Measurements from ENCODE around the gene AAK1.

AAK1 gene

GRCh38 chr2:69546646-69547045, 96.9 kb downstream of the AAK1 start:
- H3K4me2 ChIP-seq (ENCODE audit: insufficient read depth, low read length, poor library complexity, severe bottlenecking): no peak overlapping the region
- peaks cover 0 to 8% of the 10 kb centered on the region in 2 donors for H3K9me3 ChIP-seq (replicated peaks in 1 of 2; ENCODE audit: control insufficient read depth in 2 of 2, insufficient read depth in 1 of 2, low read depth in 1 of 2, low read length in 2 of 2)
- H3K23ac ChIP-seq (ENCODE audit: low read depth, low read length, poor library complexity): no peak overlapping the region
- no peaks in the 10 kb centered on the region for H3K4me1 ChIP-seq (ENCODE audit: control insufficient read depth in 2 of 2, insufficient read depth in 1 of 2, low read depth in 1 of 2, low read length in 2 of 2)
- no peak overlapping the region for H3K4me3 ChIP-seq (ENCODE audit: low read length in 2 of 2)
- H3K4ac ChIP-seq (ENCODE audit: low read length): no peak overlapping the region
- no peak overlapping the region for H3K9ac ChIP-seq (ENCODE audit: low read depth, low read length, poor library complexity)
- H3K14ac ChIP-seq (ENCODE audit: low read length): no peak overlapping the region
- no peak overlapping the region for H2BK15ac ChIP-seq (ENCODE audit: low read length)
- no peak overlapping the region for H2AFZ ChIP-seq (ENCODE audit: low read length)
- H4K8ac ChIP-seq (ENCODE audit: low read depth, low read length): no peak overlapping the region
- no peaks in the 10 kb centered on the region for H3K27me3 ChIP-seq (ENCODE audit: control insufficient read depth in 3 of 3, insufficient read depth in 3 of 3, low read depth in 1 of 3, low read length in 3 of 3)
- no peaks in the 10 kb centered on the region for H3K79me1 ChIP-seq (ENCODE audit: low read depth, low read length)
- no peak overlapping the region for H3K18ac ChIP-seq (ENCODE audit: low read length)
- no peak overlapping the region for H3K27ac ChIP-seq (replicated peaks; ENCODE audit: low read length)
- H2AK5ac ChIP-seq (ENCODE audit: low read depth, low read length): no peak overlapping the region
- no peak overlapping the region for H2BK5ac ChIP-seq (ENCODE audit: low read length)
- H2BK12ac ChIP-seq (ENCODE audit: low read length): no peak overlapping the region
- DNase-seq (ENCODE audit: low spot score): no peak
- no peak overlapping the region for H2BK120ac ChIP-seq (ENCODE audit: low read depth, low read length)
- H4K91ac ChIP-seq (ENCODE audit: low read depth, low read length, poor library complexity): no peak overlapping the region
- WGBS, 2 donors (ENCODE audit: extremely low coverage in 2 of 2, insufficient read length in 2 of 2, insufficient replicate concordance in 1 of 2): no CpG with 5 or more reads among the region's 1 CpG
- H3K36me3 ChIP-seq (replicated peaks in 1 of 2; ENCODE audit: control insufficient read depth in 2 of 2, insufficient read depth in 2 of 2, low read length in 2 of 2): peaks cover 4 to 16% of the 10 kb centered on the region in 2 donors

GRCh38 chr2:69545477-69545932, 98.0 kb downstream of the AAK1 start:
- H3K79me1 ChIP-seq (ENCODE audit: low read depth, low read length): no peaks in the 10 kb centered on the region
- H2BK5ac ChIP-seq (ENCODE audit: low read length): no peak overlapping the region
- no peak overlapping the region for H4K91ac ChIP-seq (ENCODE audit: low read depth, low read length, poor library complexity)
- no peak overlapping the region for H3K4ac ChIP-seq (ENCODE audit: low read length)
- no peak overlapping the region for H3K4me2 ChIP-seq (ENCODE audit: insufficient read depth, low read length, poor library complexity, severe bottlenecking)
- peaks cover 0 to 8% of the 10 kb centered on the region in 2 donors for H3K9me3 ChIP-seq (replicated peaks in 1 of 2; ENCODE audit: control insufficient read depth in 2 of 2, insufficient read depth in 1 of 2, low read depth in 1 of 2, low read length in 2 of 2)
- no peak overlapping the region for H2BK15ac ChIP-seq (ENCODE audit: low read length)
- H2BK120ac ChIP-seq (ENCODE audit: low read depth, low read length): no peak overlapping the region
- no CpG with 5 or more reads among the region's 2 CpGs for WGBS, 2 donors (ENCODE audit: extremely low coverage in 2 of 2, insufficient read length in 2 of 2, insufficient replicate concordance in 1 of 2)
- H3K9ac ChIP-seq (ENCODE audit: low read depth, low read length, poor library complexity): no peak overlapping the region
- H3K27me3 ChIP-seq (ENCODE audit: control insufficient read depth in 3 of 3, insufficient read depth in 3 of 3, low read depth in 1 of 3, low read length in 3 of 3): no peaks in the 10 kb centered on the region
- H3K4me1 ChIP-seq (ENCODE audit: control insufficient read depth in 2 of 2, insufficient read depth in 1 of 2, low read depth in 1 of 2, low read length in 2 of 2): no peaks in the 10 kb centered on the region
- no peak overlapping the region for H3K4me3 ChIP-seq (ENCODE audit: low read length in 2 of 2)
- no peak overlapping the region for H3K23ac ChIP-seq (ENCODE audit: low read depth, low read length, poor library complexity)
- no peak overlapping the region for H3K27ac ChIP-seq (replicated peaks; ENCODE audit: low read length)
- H2BK12ac ChIP-seq (ENCODE audit: low read length): no peak overlapping the region
- no peak overlapping the region for H2AFZ ChIP-seq (ENCODE audit: low read length)
- no peak overlapping the region for H2AK5ac ChIP-seq (ENCODE audit: low read depth, low read length)
- H3K14ac ChIP-seq (ENCODE audit: low read length): no peak overlapping the region
- no peak overlapping the region for H3K18ac ChIP-seq (ENCODE audit: low read length)
- H4K8ac ChIP-seq (ENCODE audit: low read depth, low read length): no peak overlapping the region
- peaks cover 4 to 21% of the 10 kb centered on the region in 2 donors for H3K36me3 ChIP-seq (replicated peaks in 1 of 2; ENCODE audit: control insufficient read depth in 2 of 2, insufficient read depth in 2 of 2, low read length in 2 of 2)
- no peak for DNase-seq (ENCODE audit: low spot score)

GRCh38 chr2:69544951-69545350, 98.6 kb downstream of the AAK1 start:
- no peaks in the 10 kb centered on the region for H3K4me1 ChIP-seq (ENCODE audit: control insufficient read depth in 2 of 2, insufficient read depth in 1 of 2, low read depth in 1 of 2, low read length in 2 of 2)
- H3K79me1 ChIP-seq (ENCODE audit: low read depth, low read length): no peaks in the 10 kb centered on the region
- no peak overlapping the region for H2AK5ac ChIP-seq (ENCODE audit: low read depth, low read length)
- H3K27ac ChIP-seq (replicated peaks; ENCODE audit: low read length): no peak overlapping the region
- H4K8ac ChIP-seq (ENCODE audit: low read depth, low read length): no peak overlapping the region
- no peak overlapping the region for H3K4me3 ChIP-seq (ENCODE audit: low read length in 2 of 2)
- no peak overlapping the region for H3K4me2 ChIP-seq (ENCODE audit: insufficient read depth, low read length, poor library complexity, severe bottlenecking)
- no peak overlapping the region for H2BK12ac ChIP-seq (ENCODE audit: low read length)
- H4K91ac ChIP-seq (ENCODE audit: low read depth, low read length, poor library complexity): no peak overlapping the region
- H3K14ac ChIP-seq (ENCODE audit: low read length): no peak overlapping the region
- no peak overlapping the region for H2BK120ac ChIP-seq (ENCODE audit: low read depth, low read length)
- H2AFZ ChIP-seq (ENCODE audit: low read length): no peak overlapping the region
- no peak for DNase-seq (ENCODE audit: low spot score)
- no peak overlapping the region for H2BK5ac ChIP-seq (ENCODE audit: low read length)
- peaks cover 0 to 8% of the 10 kb centered on the region in 2 donors for H3K9me3 ChIP-seq (replicated peaks in 1 of 2; ENCODE audit: control insufficient read depth in 2 of 2, insufficient read depth in 1 of 2, low read depth in 1 of 2, low read length in 2 of 2)
- H3K27me3 ChIP-seq (ENCODE audit: control insufficient read depth in 3 of 3, insufficient read depth in 3 of 3, low read depth in 1 of 3, low read length in 3 of 3): no peaks in the 10 kb centered on the region
- no peak overlapping the region for H3K4ac ChIP-seq (ENCODE audit: low read length)
- no peak overlapping the region for H2BK15ac ChIP-seq (ENCODE audit: low read length)
- H3K36me3 ChIP-seq (replicated peaks in 1 of 2; ENCODE audit: control insufficient read depth in 2 of 2, insufficient read depth in 2 of 2, low read length in 2 of 2): peaks cover 6 to 24% of the 10 kb centered on the region in 2 donors
- H3K9ac ChIP-seq (ENCODE audit: low read depth, low read length, poor library complexity): no peak overlapping the region
- no CpG with 5 or more reads among the region's 1 CpG for whole genome bisulfite sequencing, 2 donors (ENCODE audit: extremely low coverage in 2 of 2, insufficient read length in 2 of 2, insufficient replicate concordance in 1 of 2)
- H3K23ac ChIP-seq (ENCODE audit: low read depth, low read length, poor library complexity): no peak overlapping the region
- H3K18ac ChIP-seq (ENCODE audit: low read length): no peak overlapping the region

DNA sequence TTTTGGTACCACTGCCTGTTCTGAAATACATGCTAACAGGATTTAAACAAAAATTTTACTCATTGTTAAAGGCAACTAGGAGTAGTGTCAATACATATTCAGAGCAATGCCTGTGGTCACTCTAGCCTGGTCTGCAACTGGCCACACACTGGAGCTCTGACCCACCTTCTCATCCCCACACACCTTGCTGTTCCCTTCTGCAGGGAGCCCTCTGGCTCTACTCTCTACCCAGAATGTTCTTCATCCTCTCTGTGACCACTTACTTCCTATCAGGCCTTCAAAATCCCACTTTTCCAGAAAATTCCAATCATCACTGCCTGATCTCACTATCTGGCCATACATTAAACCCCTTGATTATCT, 104.0 kb downstream of the AAK1 start:
- H2AK5ac ChIP-seq (ENCODE audit: low read depth, low read length): no peak overlapping the region
- H2BK12ac ChIP-seq (ENCODE audit: low read length): no peak overlapping the region
- DNase-seq (ENCODE audit: low spot score): no peak
- no peak overlapping the region for H3K14ac ChIP-seq (ENCODE audit: low read length)
- H3K18ac ChIP-seq (ENCODE audit: low read length): no peak overlapping the region
- H3K36me3 ChIP-seq (replicated peaks in 1 of 2; ENCODE audit: control insufficient read depth in 2 of 2, insufficient read depth in 2 of 2, low read length in 2 of 2): peaks cover 9 to 41% of the 10 kb centered on the region in 2 donors
- H3K4me2 ChIP-seq (ENCODE audit: insufficient read depth, low read length, poor library complexity, severe bottlenecking): no peak overlapping the region
- H2BK15ac ChIP-seq (ENCODE audit: low read length): no peak overlapping the region
- no peak overlapping the region for H3K4me3 ChIP-seq (ENCODE audit: low read length in 2 of 2)
- H3K9me3 ChIP-seq (replicated peaks in 1 of 2; ENCODE audit: control insufficient read depth in 2 of 2, insufficient read depth in 1 of 2, low read depth in 1 of 2, low read length in 2 of 2): peaks cover 0 to 2% of the 10 kb centered on the region in 2 donors
- H3K4ac ChIP-seq (ENCODE audit: low read length): no peak overlapping the region
- H4K8ac ChIP-seq (ENCODE audit: low read depth, low read length): no peak overlapping the region
- H2BK120ac ChIP-seq (ENCODE audit: low read depth, low read length): no peak overlapping the region
- H3K4me1 ChIP-seq (ENCODE audit: control insufficient read depth in 2 of 2, insufficient read depth in 1 of 2, low read depth in 1 of 2, low read length in 2 of 2): peaks cover 3% of the 10 kb centered on the region in 2 donors
- no peak overlapping the region for H4K91ac ChIP-seq (ENCODE audit: low read depth, low read length, poor library complexity)
- no peak overlapping the region for H3K23ac ChIP-seq (ENCODE audit: low read depth, low read length, poor library complexity)
- no peak overlapping the region for H2BK5ac ChIP-seq (ENCODE audit: low read length)
- no peaks in the 10 kb centered on the region for H3K27me3 ChIP-seq (ENCODE audit: control insufficient read depth in 3 of 3, insufficient read depth in 3 of 3, low read depth in 1 of 3, low read length in 3 of 3)
- H3K79me1 ChIP-seq (ENCODE audit: low read depth, low read length): no peaks in the 10 kb centered on the region
- H3K9ac ChIP-seq (ENCODE audit: low read depth, low read length, poor library complexity): no peak overlapping the region
- H2AFZ ChIP-seq (ENCODE audit: low read length): no peak overlapping the region
- H3K27ac ChIP-seq (replicated peaks; ENCODE audit: low read length): no peak overlapping the region

All from neuronal stem cell (in vitro differentiated cells).